HPDE6-E6E7 (cell line): ENCODE measurements around the gene ANKRD30B.
"Not testable (repeated sequence)": the region's sequence is repeated elsewhere in the genome, so short reads cannot be mapped to it uniquely, and the experiment has no call there.

Source experiments
- DNase-seq: peaks from one replicate; pipeline ENCODE4 v3.0.0; 2011; ENCODE audit warnings: missing footprints; ENCODE audit errors: extremely low spot score

The ANKRD30B gene, protein sequence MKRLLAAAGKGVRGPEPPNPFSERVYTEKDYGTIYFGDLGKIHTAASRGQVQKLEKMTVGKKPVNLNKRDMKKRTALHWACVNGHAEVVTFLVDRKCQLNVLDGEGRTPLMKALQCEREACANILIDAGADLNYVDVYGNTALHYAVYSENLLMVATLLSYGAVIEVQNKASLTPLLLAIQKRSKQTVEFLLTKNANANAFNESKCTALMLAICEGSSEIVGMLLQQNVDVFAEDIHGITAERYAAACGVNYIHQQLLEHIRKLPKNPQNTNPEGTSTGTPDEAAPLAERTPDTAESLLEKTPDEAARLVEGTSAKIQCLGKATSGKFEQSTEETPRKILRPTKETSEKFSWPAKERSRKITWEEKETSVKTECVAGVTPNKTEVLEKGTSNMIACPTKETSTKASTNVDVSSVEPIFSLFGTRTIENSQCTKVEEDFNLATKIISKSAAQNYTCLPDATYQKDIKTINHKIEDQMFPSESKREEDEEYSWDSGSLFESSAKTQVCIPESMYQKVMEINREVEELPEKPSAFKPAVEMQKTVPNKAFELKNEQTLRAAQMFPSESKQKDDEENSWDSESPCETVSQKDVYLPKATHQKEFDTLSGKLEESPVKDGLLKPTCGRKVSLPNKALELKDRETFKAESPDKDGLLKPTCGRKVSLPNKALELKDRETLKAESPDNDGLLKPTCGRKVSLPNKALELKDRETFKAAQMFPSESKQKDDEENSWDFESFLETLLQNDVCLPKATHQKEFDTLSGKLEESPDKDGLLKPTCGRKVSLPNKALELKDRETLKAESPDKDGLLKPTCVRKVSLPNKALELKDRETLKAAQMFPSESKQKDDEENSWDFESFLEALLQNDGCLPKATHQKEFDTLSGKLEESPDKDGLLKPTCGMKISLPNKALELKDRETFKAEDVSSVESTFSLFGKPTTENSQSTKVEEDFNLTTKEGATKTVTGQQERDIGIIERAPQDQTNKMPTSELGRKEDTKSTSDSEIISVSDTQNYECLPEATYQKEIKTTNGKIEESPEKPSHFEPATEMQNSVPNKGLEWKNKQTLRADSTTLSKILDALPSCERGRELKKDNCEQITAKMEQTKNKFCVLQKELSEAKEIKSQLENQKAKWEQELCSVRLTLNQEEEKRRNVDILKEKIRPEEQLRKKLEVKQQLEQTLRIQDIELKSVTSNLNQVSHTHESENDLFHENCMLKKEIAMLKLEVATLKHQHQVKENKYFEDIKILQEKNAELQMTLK (N-terminal part only)

DNA sequence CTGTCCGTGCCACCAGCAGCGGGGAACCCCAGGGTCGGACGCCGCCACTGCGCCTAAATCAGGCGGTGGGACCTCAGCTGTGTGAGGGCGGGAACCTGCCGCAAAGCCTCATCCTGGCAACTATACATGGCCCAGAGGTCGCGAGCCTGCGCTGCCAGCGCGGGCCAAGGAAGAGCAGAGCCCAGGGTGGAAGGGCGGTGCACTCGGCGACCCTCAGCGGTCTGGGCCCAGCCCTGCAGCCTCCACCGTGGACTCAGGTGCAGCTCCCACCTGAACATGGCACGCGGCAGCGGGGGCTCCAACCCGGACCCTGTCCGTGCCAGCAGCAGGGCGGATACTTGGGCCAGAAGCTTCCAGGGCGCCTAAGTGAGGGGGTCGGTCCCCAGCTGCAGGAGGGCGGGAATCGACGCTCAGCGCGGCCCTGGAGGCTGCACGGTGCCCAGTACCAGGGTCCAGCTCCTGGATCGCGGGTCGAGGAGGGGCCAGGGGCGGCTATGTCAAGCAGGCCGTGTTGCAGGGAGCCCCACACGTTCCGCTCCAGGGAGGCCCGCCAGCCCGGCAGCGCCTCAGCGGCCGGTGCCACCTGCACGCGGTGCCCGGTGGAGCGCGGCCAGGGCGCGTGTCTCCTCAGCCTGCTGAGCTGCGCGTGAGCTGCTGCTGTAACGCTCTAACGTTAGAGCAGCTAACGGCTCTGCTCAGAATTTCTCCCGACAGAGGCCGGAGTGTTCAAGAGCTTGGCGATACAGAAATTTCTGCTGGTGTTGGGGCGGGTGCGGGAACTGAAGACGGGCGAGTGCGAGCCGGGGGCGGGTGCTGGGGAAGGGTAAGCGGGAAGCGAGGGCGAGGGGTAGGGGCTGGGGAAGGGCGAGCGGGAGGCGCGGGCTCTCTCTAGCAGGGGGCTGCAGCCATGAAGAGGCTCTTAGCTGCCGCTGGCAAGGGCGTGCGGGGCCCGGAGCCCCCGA, at the start of gene ANKRD30B:
Gene ANKRD30B, plus strand, starts transcription at position 660 of the 962 bp plus-strand sequence. Its CDS starts 248 bp downstream, at position 908.
- no peak for DNase-seq

DNA sequence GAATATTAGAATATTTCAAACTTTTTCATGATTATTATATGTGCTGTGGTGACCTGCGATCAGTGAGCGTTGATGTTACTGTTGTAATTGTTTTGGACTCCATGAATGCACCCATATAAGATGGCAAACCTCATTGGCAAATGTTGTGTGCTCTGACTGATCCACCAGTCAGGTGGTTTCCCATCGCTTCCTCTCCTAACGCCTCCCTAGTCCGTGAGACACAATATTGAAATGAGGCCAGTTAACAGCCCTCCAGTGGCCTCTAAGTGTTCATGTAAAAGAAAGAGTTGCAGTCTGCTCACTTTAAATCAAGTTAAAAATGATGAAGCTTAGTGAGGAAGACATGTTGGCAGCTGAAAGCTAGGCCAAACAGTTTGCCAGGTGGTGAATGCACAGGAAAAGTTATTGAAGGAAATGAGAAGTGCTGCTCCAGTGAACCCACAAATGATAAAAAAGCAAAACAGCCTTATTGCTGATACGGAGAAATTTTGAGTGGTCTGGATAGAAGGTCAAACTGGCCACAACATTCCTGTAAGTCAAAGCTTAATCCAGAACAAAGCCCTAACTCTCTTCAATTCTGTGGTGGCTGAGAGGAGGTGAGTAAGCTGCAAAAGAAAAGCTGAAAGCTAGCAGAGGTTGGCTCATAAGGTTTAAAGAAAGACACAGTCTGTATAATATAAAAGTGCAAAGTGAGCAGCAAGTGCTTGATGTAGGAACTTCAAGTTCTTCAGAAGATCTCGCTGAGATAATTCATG, 46.5 kb upstream of the ANKRD30B start:
- DNase-seq = not testable (repeated sequence)

DNA sequence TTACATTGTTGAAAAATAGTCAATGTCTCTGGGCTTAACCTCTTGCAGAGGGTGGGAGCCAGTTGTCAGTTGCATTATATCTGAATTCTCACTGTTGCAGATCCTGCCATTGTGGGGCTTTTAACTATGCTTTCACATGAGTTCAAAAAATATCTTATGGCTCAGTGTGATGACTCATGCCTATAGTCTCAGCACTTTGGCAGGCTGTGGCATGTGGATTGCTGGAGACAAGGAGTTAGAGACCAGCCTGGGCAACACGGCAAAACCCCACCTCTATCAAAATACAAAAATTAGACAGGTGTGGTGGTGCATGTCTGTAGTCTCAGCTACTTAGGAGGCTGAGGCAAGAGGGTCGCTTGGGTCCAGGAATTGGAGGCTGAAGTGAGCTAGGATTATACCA, 38.2 kb upstream of the ANKRD30B start:
- DNase-seq = not testable (repeated sequence)

DNA sequence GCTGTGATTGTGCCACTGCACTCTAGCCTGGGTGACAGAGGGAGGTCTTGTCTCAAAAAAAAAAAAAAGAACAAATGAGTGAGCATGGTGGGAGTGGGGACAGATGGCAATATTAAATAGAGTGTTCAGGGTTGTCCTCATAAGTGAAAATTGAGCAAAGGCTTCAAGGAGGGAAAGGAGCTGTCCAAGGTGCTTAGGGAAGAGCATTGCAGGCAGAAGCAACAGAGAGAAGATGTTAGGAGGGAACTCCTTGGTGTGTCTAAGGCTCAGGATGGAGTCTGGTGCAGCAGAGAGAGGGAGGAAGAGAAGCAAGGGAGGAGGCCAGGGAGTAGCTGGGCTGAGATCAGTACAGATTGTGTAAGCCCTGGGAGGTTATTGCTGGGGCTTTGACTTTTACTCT, 26.4 kb upstream of the ANKRD30B start:
- DNase-seq = not testable (repeated sequence)

DNA sequence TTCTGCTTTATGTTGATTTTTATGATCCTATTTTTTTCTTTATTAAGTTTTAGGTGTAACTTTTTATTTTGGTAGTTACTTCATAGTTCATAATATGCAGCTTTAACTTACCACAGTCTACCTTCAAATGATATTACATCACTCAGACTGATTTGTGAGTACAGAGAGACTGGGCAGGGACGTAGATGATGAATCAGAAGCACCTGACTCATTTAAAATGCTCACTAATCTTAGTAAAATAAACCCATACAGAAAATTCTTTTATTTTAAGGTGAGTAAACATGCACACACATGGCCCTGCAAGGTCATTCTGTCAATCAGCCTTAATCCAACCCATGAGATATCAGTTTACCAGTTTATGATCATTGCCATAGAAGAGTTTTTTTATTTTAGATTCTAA, 8.9 kb upstream of the ANKRD30B start:
- not testable (repeated sequence) for DNase-seq

DNA sequence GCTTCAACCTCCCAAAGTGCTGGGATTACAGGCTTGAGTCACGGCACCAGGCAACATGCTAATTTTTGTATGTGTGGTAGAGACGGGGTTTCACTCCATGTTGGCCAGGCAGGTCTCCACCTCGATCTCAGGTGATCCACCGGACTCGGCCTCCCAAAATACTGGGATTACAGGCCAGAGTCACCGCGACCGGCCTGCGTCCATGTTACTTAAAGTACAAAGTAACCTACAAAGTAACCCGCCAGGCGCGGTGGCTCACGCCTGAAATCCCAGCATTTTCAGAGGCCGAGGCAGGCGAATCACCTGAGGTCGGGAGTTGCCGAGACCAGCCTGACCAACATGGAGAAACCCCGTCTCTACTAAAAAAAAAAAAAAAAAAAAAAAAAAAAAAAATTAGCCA, 1.1 kb upstream of the ANKRD30B start:
- DNase-seq = no peak

DNA sequence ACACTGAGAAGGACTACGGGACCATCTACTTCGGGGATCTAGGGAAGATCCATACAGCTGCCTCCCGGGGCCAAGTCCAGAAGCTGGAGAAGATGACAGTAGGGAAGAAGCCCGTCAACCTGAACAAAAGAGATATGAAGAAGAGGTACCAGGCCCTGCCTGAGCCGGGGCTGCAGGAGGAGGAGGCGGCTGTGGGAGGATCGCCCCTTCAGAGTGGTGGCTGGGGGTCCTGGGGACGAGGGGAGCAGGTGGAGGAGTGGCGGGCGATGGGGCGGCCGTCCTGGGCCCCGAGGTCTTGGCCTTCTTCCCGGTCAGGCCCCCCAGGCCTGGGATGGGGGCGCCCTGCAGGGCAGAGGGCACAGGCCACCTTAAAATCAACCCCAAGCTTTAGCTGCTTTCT, 524 bp downstream of the ANKRD30B start:
- DNase-seq = no peak

DNA sequence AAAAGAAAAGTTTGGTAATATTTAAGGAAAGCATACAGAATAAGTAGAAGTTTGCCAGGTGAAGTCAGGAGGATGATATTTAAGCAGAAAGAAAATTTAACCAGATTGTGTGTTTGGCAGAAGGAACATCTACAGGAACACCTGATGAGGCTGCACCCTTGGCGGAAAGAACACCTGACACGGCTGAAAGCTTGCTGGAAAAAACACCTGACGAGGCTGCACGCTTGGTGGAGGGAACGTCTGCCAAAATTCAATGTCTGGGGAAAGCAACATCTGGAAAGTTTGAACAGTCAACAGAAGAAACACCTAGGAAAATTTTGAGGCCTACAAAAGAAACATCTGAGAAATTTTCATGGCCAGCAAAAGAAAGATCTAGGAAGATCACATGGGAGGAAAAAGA, 15.6 kb downstream of the ANKRD30B start:
- DNase-seq = not testable (repeated sequence)

DNA sequence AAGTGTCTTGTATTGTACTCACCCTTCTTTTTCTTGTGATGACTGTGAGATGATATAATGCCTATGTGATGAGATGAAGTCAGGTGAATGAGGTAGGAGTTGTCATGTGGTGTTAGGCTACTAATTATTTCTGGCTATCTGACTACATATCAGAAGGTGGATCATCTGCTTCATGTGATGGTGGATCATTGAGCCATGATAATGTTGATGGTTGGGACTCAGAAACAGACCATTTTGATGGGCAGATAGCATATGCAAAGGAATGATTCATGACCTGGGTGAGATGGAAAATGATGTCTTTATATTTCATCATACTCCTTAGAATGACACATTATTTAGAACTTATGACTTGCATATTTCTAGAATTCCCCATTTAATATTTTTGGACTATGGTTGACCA, 19.5 kb downstream of the ANKRD30B start:
- no peak for DNase-seq

DNA sequence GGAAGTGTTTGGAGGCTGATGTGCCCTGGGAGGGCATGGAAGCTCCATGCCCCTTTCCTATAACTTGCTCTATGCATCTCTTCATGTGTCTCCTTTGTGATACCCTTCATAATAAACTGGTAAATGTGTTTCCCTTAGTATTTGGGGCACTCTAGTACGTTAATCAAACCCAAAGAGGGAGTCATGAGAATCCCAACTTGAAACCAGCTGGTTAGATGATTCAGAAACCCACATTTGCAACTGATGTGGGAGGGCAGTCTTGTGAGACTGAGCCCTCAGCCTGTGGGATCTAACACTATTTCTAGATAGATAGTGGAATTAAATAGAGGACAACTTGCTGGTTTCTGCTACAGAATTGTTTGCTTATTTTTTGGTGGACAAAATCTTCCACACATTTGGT, 20.3 kb downstream of the ANKRD30B start:
- DNase-seq = no peak

DNA sequence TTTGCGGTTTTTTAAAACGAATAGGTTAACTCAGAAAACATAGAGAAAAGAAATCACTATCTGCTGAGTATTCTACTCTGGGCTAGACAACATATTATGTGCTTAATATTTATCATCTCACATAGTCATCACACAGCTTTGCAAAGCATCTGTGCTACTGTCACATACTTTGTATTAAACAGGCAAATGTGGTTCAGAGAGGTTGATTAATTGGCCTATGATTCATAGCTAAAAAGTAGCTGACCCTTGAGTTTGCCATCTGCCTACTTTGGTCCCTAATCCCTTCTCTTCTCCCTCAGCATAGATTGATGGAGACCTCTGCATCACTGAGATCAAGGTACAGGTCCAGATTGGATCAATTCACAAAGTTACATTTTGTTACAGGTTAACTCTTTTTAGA, 21.4 kb downstream of the ANKRD30B start:
- no peak for DNase-seq

DNA sequence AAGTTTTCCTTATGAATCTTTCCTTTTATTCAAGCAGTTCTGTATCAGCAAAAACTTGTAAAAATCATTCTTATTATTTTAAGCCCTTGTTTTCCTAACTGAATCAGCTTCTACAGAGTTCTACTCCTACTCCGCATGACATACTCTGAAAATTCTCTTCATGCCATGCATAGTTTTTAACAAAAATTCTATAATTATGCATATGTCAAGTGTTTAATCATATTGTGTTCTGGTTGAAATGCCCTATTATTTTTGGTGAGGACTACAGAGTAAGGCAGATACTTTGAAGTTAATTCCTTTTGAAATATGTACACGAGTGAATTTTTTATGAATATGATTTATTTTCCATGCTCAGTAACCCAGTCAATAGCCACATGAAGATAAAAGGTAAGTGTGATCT, 28.8 kb downstream of the ANKRD30B start:
- no peak for DNase-seq

DNA sequence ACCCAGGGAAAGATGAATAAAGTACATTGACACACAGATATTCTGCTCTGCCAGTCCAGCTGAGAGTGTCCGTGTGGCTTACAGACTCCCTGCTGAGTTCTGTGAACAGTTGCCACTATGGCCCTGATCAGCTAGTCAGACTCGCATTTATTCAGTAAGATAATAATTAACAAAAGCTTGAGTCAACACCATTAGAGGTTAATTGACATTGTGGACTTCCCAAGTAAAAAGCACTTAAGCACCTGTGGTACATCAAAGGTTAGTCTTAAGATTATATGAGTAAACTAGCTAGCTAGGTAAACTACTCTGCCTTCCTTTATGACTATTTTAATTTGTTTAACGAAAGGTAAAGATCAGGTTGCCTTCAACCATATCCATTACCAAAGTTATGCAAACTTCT, 33.7 kb downstream of the ANKRD30B start:
- DNase-seq = no peak

DNA sequence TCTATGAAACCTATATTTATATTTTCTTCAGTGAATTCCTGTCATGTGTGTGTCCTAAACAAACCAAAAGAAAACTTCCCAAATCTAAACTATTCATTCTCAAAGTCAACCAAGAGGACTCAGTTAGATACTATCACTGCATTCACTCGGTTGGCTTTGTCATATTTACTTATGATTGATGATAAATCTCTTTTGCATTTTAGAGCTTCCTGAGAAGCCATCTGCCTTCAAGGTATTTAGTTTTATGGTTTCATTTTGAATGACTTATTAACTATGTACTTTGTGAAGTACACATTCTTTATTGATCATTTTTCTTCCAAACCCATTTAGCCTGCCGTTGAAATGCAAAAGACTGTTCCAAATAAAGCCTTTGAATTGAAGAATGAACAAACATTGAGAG, 36.2 kb downstream of the ANKRD30B start:
- DNase-seq = no peak

DNA sequence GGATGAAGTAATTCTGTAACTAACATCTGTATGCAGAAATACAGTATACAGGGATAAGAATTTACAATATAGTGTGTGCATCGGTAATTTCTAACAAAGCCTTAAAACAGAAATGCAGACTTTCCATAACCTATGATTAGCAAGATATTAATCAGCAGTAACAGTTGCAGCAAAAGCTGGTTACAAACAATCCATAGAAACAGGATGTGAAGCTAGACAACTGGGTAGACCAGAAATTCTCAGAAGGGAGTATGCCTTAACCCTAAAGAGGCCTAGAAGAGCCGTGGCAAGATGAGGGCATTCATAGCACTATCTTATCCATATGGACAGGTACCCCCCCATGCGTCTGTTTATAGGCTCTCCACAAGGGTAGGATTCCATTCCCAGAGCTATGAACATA, 48.9 kb downstream of the ANKRD30B start:
- not testable (repeated sequence) for DNase-seq

DNA sequence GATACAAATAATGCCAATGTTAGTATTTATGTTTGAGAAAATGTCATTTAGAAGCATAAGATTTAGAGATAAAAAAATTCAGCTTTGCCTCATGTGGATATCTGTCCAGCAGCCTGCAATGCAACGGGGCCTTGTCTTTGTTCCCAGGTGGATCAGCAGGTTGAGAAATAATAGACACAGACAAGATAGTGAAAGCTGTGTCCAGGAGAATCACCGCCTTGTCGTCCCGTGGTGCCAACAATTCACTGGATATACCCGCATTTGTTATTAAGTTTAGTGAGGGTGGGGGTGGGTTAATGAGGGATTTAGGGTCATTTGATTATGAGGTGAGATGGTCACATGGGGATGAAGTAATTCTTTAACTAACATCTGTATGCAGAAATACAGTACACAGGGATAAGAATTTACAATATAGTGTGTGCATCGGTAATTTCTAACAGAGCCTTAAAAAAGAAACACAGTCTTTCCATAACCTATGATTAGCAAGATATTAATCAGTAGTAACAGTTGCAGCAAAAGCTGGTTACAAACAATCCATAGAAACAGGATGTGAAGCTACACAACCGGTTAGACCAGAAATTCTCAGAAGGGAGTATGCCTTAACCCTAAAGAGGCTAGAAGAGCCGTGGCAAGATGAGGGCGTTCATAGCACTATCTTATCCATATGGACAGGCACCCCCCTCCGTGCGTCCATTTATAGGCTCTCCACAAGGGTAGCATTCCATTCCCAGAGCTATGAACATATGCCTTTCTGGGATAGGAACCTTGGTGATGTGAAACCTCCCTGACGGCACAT, 50.2 kb downstream of the ANKRD30B start:
- DNase-seq = not testable (repeated sequence)

DNA sequence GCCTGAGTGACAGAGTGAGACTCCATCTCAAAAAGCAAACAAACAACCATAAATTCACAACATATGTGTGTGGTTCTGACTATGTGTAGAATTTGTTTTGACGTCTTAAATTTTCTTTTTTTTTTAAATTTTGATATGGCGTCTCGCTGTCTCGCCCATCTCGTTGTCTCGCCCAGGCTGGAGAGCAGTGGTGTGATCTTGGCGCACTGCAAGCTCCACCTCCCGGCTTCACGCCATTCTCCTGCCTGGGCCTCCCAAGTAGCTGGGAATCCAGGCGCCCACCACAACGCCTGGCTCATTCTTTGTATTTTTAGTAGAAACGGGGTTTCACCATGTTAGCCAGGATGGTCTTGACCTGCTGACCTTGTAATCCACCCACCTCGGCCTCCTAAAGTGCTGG, 63.1 kb downstream of the ANKRD30B start:
- DNase-seq = not testable (repeated sequence)

DNA sequence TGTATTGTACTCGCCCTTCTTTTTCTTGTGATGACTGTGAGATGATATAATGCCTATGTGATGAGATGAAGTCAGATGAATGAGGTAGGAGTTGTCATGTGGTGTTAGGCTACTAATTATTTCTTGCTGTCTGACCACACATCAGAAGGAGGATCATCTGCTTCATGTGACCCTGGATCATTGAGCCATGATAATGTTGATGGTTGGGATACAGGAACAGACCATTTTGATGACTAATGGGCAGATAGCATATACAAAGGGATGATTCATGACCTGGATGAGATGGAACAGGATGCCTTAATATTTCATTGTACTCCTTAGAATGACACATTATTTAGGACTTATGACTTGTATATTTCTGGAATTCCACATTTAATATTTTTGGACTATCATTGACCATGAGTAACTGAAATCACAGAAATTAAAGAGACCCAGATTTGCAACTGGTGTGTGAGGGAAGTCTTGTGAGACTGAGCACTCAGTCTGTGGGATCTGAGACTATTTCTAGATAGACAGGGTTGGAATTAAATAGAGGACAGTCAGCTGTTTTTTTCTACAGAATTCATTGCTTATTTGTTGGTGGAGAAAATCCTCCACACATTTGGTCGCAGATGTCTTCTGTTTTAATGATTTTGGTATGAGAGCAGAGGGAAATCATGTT, 79.1 kb downstream of the ANKRD30B start:
- DNase-seq = not testable (repeated sequence)

DNA sequence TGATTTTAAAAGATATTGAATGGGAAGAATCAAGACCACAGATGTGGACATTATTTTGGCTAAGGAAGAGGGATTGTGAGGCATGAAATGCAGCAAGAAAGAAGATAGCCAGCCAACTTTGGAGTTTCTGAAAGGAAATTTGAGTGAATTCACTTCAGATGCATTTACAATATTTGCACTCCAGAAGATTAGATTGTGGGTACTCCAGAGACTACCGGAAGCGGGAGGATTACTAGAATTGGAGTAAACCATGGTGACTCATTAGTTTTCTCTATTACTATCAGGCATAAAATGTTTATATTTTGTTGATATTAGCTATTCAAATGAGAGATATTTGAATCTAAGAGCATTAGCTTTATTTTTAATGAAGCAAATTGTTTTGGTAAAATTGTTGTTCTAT, 93.6 kb downstream of the ANKRD30B start:
- DNase-seq = not testable (repeated sequence)
